Measurements from ENCODE around the gene VEPH1. TPM values are rescaled to one million over a fixed set of nuclear protein-coding genes. Genes with fewer than 3 reads are reported as not detected.

VEPH1 gene
- total RNA-seq, 4 donors from 2014 or later, result 0.59 to 4.7 (median 2.7) TPM

Other genes starting within 250 kb of the VEPH1 start
- gene PTX3, start 66.6 kb downstream of the VEPH1 start, total RNA-seq, result 10 to 100 TPM in 2 of 4 donors, 1 to 10 TPM in 2; 1.5 to 16.1 (median 9.4) TPM

All from lower leg skin (tissue), 4 donors.